RKO (cell line): ENCODE measurements around the gene CHN1.

Source experiments
- DNase-seq: peaks from one replicate; pipeline ENCODE4 v3.0.0-alpha.2; 2016; ENCODE audit warnings: low spot score

Gene CHN1

DNA sequence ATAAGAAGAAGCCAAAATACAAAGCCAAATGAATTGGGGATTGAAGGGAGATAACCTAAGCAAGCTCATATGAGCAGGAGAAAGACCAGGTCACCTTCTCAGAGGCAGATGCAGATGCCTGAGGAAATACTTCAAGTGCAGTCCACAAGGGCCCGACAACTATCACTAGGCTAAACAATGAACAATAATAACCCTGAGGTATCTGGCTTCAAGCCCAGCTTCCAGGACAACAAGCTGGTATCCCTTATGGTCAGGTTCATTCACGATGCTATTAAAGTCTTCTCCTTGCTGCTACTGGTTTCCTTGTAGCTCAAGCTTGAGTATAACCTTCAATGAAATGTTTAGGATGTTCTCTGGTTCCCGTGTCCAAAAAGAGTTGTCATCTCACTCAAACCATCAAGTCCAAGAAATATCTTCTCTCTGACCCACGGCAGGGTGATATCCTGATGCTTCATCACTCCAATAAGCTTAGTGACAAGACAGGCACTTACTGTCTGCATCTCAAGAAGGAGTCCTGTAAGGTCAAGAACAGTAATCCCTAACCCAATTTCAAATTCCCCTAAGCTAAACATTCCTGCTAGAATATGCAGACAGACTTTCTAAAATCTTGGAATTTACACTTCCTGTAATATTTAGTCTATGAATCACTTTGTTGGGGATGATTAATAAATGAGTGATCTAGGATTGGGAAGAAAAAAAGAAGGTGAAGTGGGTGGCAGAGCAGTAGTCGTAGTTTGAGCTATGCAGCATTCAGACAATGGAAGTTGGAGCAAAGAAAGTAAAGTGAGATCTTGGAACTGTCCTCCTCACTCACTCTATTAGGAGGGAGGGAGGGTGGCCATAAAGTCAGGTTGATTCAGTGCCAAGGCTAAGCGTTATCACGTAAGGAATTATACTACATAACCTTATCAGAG lies 33.1 kb downstream of the CHN1 start:
- DNase-seq, result peak; percentile 65

DNA sequence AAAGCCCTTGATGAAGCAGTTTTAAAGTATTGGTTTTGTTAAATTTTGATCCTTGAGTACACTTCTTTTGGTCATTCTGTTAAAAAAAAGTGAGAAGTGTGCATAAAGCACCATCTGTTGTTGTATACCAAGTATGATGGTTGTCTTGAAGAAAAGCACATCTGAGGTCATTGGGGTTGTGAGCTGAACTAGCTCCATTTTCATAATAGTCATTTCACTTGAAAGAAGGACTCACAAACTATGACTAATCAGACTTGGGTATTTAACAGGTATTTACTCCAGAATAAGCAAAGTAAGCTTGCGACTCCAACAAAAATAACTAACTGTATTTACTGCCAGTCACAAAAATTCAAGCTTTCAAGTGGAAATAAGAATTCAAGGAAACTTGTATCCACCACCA lies 35.1 kb downstream of the CHN1 start:
- no peak for DNase-seq

GRCh38 chr2:174969091-174969734 lies 36.0 kb downstream of the CHN1 start:
- no peak for DNase-seq

DNA sequence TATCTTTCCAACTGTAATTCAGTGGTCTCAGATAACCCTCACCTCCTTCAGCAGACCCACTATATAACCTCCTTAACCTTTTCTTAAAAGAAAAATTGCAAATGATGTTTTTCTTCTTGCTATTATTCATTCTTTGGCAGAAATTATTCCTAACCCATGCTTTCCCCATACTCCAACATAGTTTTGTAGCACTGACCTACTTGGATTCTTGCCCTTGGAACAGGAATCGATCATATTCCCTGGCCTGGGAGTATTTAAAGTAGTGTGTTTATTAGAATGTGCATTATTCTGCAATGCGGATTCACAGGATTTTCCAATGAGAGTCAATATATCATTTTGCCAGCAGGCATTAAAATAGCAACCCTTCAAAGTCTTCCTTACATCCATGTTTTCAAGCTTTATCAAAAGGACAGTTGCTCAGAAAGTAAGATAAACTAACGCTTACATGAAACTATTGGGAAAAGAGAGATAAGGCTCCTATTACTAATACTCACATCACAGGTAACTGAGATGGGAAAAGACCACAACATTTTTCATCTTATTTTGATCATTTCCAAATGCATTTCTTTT lies 37.4 kb downstream of the CHN1 start:
- DNase-seq, result no peak

- DNase-seq, result no peak
These were observed 38.1 kb downstream of the CHN1 start for GRCh38 chr2:174967086-174967485.

- DNase-seq, result no peak
These were observed 39.0 kb downstream of the CHN1 start for GRCh38 chr2:174965992-174966744.

DNA sequence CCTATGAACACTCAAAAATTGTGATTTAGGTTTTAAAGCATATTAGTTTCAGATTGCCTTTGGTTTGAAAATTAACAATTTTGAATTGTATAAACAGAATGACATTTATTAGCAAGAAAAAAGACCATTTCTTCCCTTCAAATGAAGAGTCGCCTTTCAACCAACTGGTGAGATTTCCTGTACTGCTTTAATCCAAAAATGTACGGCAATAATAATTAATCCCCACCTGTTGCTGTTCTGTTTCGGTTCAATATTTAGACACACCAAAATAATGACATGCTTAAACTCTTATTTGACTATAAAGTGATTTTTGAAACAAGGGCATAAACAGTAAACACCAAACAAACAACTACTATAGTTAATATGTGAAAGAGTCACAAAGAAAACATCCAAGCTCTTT lies 39.6 kb downstream of the CHN1 start:
- no peak for DNase-seq

GRCh38 chr2:174964404-174964803 lies 40.8 kb downstream of the CHN1 start:
- DNase-seq, result no peak

GRCh38 chr2:174963437-174964400 lies 41.5 kb downstream of the CHN1 start:
- DNase-seq, result no peak

DNA sequence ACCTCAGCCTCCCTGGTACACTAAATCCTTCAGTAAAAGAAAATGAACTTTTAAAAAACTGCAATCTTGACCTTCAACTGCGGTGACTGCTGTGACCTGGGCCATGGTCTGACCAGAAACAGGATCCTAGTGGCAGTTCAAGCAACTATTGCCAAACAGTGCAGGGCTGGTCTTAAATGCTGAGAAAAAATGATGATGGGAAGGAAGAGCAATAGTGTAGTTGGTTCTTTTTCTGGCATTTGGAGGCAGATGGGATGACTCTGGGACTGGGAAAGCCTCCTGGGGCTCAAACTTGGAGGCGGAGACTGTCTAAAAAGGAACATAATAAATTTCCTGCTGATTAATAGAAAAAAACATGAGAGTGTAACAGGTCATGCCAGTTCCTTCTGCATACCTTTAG lies 45.4 kb downstream of the CHN1 start:
- no peak for DNase-seq

GRCh38 chr2:174957050-174957449 lies 48.1 kb downstream of the CHN1 start:
- no peak for DNase-seq

DNA sequence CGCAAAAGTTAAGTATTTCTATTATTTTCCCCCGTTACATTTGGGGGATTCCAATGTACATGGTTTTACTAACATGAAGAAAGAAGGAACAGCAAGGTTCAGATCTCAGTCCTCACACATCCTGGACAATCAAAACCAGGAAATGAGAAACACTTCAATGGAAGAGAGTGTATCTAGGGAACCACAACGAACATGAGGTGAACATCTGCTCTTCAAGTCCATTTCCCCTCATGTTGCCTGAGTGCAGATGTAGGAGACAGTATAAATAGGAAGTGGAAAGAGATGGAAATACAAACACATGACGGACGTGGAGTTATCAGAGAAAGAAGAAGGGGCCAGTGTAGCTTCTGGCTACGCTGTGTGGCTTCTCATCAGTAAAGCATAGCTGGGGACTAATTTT lies 52.6 kb downstream of the CHN1 start:
- no peak for DNase-seq

DNA sequence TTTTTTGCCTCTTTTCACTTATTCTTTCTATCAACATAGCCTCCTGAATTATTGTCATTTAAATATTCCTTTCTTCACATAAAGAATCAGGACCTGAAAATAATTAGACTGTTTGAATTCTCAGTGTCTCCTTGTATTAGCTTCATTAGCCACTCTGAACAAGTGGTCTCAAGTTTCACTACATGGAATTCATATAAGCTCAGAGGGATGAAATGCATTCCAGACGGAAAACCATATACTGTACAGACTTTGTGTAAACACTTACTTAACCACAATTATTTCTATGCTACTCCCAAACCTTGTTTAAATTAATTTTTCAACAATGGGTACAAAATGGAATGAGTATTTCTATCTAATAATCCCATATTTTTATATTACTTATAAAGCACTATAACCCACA lies 53.4 kb downstream of the CHN1 start:
- no peak for DNase-seq

DNA sequence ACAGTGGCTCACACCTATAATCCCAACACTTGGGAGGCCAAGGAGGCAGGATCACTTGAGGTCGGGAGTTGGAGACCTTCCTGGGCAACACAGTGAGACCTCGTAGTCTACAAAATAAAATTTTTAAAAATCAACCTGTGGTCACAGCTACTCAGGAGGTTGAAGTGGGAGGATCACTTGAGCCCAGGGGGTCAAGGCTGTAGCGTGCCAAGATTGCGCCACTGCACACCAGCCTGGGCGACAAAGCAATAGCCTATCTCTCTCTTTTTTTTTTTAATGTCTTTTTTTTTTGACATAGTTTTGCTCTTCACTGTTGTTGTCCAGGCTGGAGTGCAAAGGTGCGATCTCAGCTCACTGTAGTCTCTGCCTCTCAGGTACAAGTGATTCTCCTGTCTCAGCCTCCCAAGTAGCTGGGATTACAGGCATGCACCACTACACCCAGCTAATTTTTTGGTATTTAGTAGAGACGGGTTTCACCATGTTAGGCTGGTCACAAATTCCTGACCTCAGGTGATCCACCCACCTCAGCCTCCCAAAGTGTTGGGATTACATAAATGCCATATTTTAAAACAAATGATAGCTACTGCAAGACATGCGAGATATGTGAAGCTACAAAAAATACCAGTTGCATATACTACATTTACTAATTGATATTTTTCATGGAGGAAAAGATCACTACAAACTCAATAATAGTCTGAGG lies 55.0 kb downstream of the CHN1 start:
- DNase-seq, result no peak

GRCh38 chr2:174945601-174946260 lies 59.5 kb downstream of the CHN1 start:
- no peak for DNase-seq

GRCh38 chr2:174939046-174939445 lies 66.1 kb downstream of the CHN1 start:
- peak; percentile 21 for DNase-seq

GRCh38 chr2:174931724-174932123 lies 73.5 kb downstream of the CHN1 start:
- peak; percentile 11 for DNase-seq

DNA sequence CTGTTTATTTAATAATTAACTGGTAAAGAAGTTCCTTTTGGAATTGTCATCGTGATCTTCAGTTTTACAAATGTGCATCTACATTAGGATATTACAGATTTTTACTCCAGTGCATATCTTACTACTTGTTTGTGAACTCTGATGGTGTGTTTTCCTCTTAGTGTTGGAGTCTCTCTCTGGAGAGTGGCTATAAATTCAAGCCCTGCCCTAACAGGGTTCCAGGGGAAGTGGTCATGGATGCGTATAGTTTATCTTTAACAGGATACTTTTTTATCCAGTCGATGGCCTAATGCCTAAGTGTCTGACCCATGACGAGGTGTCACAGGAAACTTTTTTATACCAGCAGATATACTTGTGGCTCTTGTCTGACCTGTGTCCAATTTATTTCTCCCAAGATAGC lies 75.4 kb downstream of the CHN1 start:
- no peak for DNase-seq

DNA sequence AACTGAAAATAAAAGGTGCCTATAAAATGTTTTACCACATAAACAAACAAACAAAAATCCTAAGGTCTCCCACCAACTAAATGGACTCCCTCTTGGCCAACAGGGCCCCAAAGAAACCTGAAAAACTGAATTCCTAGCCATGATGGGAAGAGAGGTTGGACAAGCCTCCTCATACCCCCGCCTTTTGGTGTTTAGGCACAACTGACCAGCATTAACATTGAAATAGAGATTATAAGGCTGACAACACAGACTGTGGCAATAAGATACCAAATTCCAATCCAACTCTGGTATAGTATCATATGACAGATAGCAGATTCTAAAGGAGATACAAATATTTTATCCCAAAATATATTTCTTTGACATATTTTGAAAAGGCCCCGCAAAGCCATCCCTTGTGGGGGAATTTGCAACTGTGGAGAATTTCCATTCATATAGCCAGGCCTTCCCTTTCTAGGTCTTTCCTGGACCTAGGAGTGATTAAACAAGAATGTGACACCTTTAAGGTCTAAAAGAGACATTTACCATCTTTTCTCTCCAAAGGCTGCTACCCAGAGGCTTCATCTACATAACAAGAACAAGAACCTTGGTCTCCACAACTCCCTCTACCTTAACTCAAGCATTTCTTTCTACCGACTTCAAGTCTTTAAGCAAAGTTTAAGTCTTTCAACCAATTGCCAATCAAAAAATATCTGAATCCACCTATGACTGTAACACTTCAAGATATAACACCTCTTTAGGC lies 80.0 kb downstream of the CHN1 start:
- DNase-seq, result no peak
